OCI-LY1 (cell line): ENCODE measurements around the gene SUSD1.

ENCODE experiments used
- H2AFZ ChIP-seq: fragments of 200-600 bp; sonication (generic), shearing (Covaris generic); 2 replicates; pipeline ENCODE4 v1.6.0; 2014; ENCODE audit warnings: antibody characterized with exemption, mild to moderate bottlenecking, low read length
- H3F3A ChIP-seq: fragments of 200-600 bp; sonication (generic), shearing (Covaris generic); 2 replicates; pipeline ENCODE4 v1.6.0; 2014; ENCODE audit warnings: mild to moderate bottlenecking, antibody characterized with exemption, low read length, moderate library complexity; ENCODE audit not compliant: insufficient read depth
- H3K27ac ChIP-seq: fragments of 200-600 bp; sonication (generic); 2 replicates; pipeline ENCODE4 v1.5.1; 2014; ENCODE audit warnings: low read length, mixed run types, mild to moderate bottlenecking, low read depth; ENCODE audit not compliant: poor library complexity, severe bottlenecking
- H3K27me3 ChIP-seq: fragments of 200-600 bp; sonication (generic); 2 replicates; pipeline ENCODE4 v1.6.0; 2014; ENCODE audit warnings: antibody characterized with exemption, mild to moderate bottlenecking, low read length, moderate library complexity; ENCODE audit not compliant: insufficient read depth
- H3K36me3 ChIP-seq: fragments of 200-600 bp; sonication (generic); 2 replicates; pipeline ENCODE4 v1.6.1; 2014; ENCODE audit warnings: mild to moderate bottlenecking, antibody characterized with exemption, low read length, moderate library complexity, mixed read lengths; ENCODE audit not compliant: insufficient read depth
- H3K4me1 ChIP-seq: fragments of 200-600 bp; sonication (generic); 2 replicates; pipeline ENCODE4 v1.5.1; 2014; ENCODE audit warnings: mild to moderate bottlenecking, low read length, moderate library complexity; ENCODE audit not compliant: insufficient read depth, severe bottlenecking
- H3K4me2 ChIP-seq: fragments of 200-600 bp; sonication (generic), shearing (Covaris generic); 2 replicates; pipeline ENCODE4 v1.6.1; 2014; ENCODE audit warnings: low read length
- H3K4me3 ChIP-seq: fragments of 200-600 bp; sonication (generic); 2 replicates; pipeline ENCODE4 v1.5.1; 2014; ENCODE audit warnings: low read length, low read depth, mild to moderate bottlenecking, mixed read lengths; ENCODE audit not compliant: poor library complexity, severe bottlenecking
- H3K79me2 ChIP-seq: fragments of 200-600 bp; shearing (Covaris generic); 2 replicates; pipeline ENCODE4 v1.6.1; 2016; ENCODE audit warnings: mixed run types, low read length, mixed read lengths; ENCODE audit not compliant: insufficient read depth
- H3K9ac ChIP-seq: fragments of 200-600 bp; sonication (generic), shearing (Covaris generic); 2 replicates; pipeline ENCODE4 v1.6.1; 2014; ENCODE audit warnings: mild to moderate bottlenecking, low read length, mixed read lengths
- H3K9me2 ChIP-seq: fragments of 200-600 bp; sonication (generic), shearing (Covaris generic); 2 replicates; pipeline ENCODE4 v1.6.1; 2014; ENCODE audit warnings: low read depth, mild to moderate bottlenecking, low read length, mixed read lengths
- H3K9me3 ChIP-seq: fragments of 200-600 bp; shearing (Covaris generic); 2 replicates; pipeline ENCODE4 v1.6.1; 2014; ENCODE audit warnings: low read length, mixed read lengths
- H4K20me1 ChIP-seq: fragments of 200-600 bp; sonication (generic), shearing (Covaris generic); 2 replicates; pipeline ENCODE4 v1.6.0; 2016; ENCODE audit warnings: mild to moderate bottlenecking, low read length; ENCODE audit not compliant: insufficient read depth
- EZH2 ChIP-seq: fragments of 200-600 bp; sonication (generic), shearing (Covaris generic); IDR thresholded peaks from 2 replicates; pipeline ENCODE4 v1.8.0; 2017; ENCODE audit warnings: borderline replicate concordance, mixed run types, mild to moderate bottlenecking, antibody characterized with exemption, low read length, moderate library complexity, mixed read lengths
- TF ChIP-seq, protein P1 (sequence below): fragments of 200-600 bp; sonication (generic), shearing (Covaris generic); IDR thresholded peaks from 2 replicates; pipeline ENCODE4 v1.5.1; 2017; ENCODE audit warnings: mild to moderate bottlenecking, antibody characterized with exemption, low read length, moderate library complexity, mixed read lengths

SUSD1 gene

DNA sequence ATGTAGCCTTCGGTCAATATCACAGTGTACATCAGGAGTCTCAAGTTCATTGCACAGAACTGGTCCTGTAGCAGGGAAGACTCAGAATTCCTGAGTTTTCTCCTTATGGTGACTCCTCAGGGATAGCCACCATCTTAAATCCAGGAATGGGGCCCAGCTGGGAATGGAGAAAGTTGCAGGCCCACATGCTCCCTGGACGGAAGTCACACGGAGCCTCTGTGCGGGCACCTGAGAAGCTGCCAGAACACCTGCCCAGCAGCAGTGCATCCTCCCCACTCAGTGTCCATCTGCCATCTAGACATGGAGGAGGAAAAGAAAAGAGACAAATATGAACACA is 133.9 kb downstream of the SUSD1 start:
- H3K9me2 ChIP-seq, result no peaks in the 10 kb centered on the region
- H3K4me2 ChIP-seq, result no peak overlapping the region
- no peak overlapping the region for H3K4me3 ChIP-seq
- H3K27me3 ChIP-seq, result no peaks in the 10 kb centered on the region
- H3K79me2 ChIP-seq, result no peaks in the 10 kb centered on the region
- H3F3A ChIP-seq, result no peaks in the 10 kb centered on the region
- no peak overlapping the region for H2AFZ ChIP-seq
- H3K36me3 ChIP-seq, result 0 out of 2 replicates have a peak, but pooled peaks cover 4% of the 10 kb centered on the region
- no peak overlapping the region for H3K27ac ChIP-seq
- H3K4me1 ChIP-seq, result peaks cover 24% of the 10 kb centered on the region
- no peaks in the 10 kb centered on the region for H3K9me3 ChIP-seq
- TF ChIP-seq, protein P1, sequence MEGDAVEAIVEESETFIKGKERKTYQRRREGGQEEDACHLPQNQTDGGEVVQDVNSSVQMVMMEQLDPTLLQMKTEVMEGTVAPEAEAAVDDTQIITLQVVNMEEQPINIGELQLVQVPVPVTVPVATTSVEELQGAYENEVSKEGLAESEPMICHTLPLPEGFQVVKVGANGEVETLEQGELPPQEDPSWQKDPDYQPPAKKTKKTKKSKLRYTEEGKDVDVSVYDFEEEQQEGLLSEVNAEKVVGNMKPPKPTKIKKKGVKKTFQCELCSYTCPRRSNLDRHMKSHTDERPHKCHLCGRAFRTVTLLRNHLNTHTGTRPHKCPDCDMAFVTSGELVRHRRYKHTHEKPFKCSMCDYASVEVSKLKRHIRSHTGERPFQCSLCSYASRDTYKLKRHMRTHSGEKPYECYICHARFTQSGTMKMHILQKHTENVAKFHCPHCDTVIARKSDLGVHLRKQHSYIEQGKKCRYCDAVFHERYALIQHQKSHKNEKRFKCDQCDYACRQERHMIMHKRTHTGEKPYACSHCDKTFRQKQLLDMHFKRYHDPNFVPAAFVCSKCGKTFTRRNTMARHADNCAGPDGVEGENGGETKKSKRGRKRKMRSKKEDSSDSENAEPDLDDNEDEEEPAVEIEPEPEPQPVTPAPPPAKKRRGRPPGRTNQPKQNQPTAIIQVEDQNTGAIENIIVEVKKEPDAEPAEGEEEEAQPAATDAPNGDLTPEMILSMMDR, result no peak
- no peak for TF ChIP-seq EZH2
- no peaks in the 10 kb centered on the region for H4K20me1 ChIP-seq
- no peak overlapping the region for H3K9ac ChIP-seq

DNA sequence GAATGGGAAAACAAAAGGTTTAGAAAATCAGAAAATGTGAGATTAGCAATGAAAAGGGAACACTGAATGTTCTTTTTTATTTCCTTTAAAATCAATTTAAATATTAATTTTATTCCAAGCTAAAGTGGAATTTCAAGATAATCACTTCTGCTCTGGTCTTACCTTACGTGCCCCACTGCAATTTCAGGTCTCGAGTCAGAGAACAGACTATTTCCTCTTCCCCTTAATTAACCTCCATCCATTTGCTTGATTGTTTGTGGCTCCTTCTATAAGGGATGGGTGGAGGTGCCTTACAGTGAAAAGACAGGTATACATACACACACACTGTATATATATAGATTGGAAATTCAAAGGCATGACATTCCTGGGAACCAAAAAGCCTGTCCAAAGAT is 137.1 kb downstream of the SUSD1 start:
- Histone ChIP-seq H3K9ac (no peak overlapping the region), H3K4me3 (no peak overlapping the region), H3F3A (no peaks in the 10 kb centered on the region), H3K4me2 (no peak overlapping the region), H3K79me2 (no peaks in the 10 kb centered on the region), H3K27me3 (no peaks in the 10 kb centered on the region), H3K9me2 (no peaks in the 10 kb centered on the region), H3K36me3 (0 out of 2 replicates have a peak, but pooled peaks cover 4% of the 10 kb centered on the region), H2AFZ (no peak overlapping the region), H4K20me1 (no peaks in the 10 kb centered on the region), H3K9me3 (no peaks in the 10 kb centered on the region), H3K27ac (peak overlapping the region; percentile 72), H3K4me1 (peaks cover 52% of the 10 kb centered on the region)
- TF ChIP-seq, protein P1, result no peak
- no peak for TF ChIP-seq EZH2

DNA sequence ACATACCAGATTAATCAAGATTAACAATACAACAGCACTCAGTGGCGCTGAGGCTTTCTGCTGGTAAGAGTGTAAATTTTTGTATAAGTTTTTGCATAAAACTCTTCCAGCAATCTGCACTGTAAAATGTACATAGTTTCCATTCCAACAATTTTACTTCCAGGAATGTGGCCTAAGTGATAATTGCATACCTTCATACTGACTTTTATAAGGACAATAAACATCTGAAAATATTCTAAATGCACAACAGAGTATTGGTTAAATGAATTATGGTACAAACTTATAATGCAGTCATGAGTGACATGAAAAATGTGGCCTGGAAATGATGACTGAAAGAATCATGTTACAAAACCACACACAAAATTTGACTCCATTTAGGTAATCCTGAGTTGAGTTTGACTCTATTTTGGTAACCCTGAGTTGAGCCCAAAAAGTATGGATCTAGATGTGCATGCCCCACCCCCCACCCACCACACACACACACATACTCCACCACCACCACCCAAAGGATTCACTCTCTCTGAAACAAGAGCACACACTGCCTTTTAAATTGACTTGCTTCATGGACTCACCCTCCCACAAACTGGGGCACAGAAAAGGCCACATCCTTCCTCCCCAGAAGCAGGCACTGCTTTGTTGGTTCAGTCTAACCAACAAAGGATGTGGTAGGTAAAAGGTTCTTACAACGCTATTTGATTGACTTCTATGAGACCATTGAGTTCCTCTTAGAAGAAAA is 137.6 kb downstream of the SUSD1 start:
- Histone ChIP-seq H3K4me3 (no peak overlapping the region), H3K9ac (no peak overlapping the region), H3K27ac (peak overlapping the region; percentile 72), H3K4me1 (peaks cover 58% of the 10 kb centered on the region), H3K4me2 (peak overlapping the region; percentile 14; the same call in 1 of the 2 replicates), H3K36me3 (0 out of 2 replicates have a peak, but pooled peaks cover 4% of the 10 kb centered on the region), H3K9me3 (no peaks in the 10 kb centered on the region), H3K79me2 (no peaks in the 10 kb centered on the region), H2AFZ (no peak overlapping the region), H4K20me1 (no peaks in the 10 kb centered on the region), H3F3A (no peaks in the 10 kb centered on the region), H3K27me3 (no peaks in the 10 kb centered on the region), H3K9me2 (no peaks in the 10 kb centered on the region)
- TF ChIP-seq, protein P1, result no peak
- no peak for TF ChIP-seq EZH2
